H1 (cell line): ENCODE measurements around the gene KCNQ1. TPM values are rescaled to one million over a fixed set of nuclear protein-coding genes. Genes with fewer than 3 reads are reported as not detected.

Source experiments
- CTCF ChIA-PET: fragments of 300-600 bp; sonication (Branson Sonifier 250); formaldehyde crosslinking; loops from one replicate; lab custom pipeline; 2021; ENCODE audit not compliant: partially characterized antibody; lab: Charles Lee
- POLR2A ChIA-PET: fragments of 300-600 bp; sonication (Branson Sonifier 250); formaldehyde crosslinking; loops from one replicate; lab custom pipeline; 2021; ENCODE audit warnings: inconsistent platforms; ENCODE audit not compliant: partially characterized antibody; lab: Charles Lee
- DNase-seq, 2 experiments: peaks; one replicate each; pipeline versions ENCODE4 v3.0.0 to v3.0.0-alpha.2; 2010 to 2022; ENCODE audit warnings: low spot score in 2 of 2, low read depth in 1 of 2, mixed read lengths in 1 of 2
- FAIRE-seq: peaks from 2 replicates; lab custom pipeline; 2011; peaks lifted over from hg19 to GRCh38; lab: Jason Lieb, UNC
- H2AFZ ChIP-seq: 2 replicates; pipeline ENCODE4 v1.8.1; 2012; ENCODE audit warnings: low read length, inconsistent platforms
- H2AK5ac ChIP-seq: 2 replicates; pipeline ENCODE4 v1.6.1; 2013; ENCODE audit warnings: low read depth, low read length
- H2BK120ac ChIP-seq: replicated peaks from 2 replicates; pipeline ENCODE3; 2013; ENCODE audit warnings: low read depth, low read length, inconsistent platforms
- H2BK12ac ChIP-seq: 2 replicates; pipeline ENCODE4 v1.6.1; 2013; ENCODE audit warnings: low read depth, low read length
- H2BK15ac ChIP-seq: 2 replicates; pipeline ENCODE4 v1.6.1; 2013; ENCODE audit warnings: low read length
- H2BK20ac ChIP-seq: 2 replicates; pipeline ENCODE4 v1.6.1; 2013; ENCODE audit warnings: low read length
- H2BK5ac ChIP-seq: 2 replicates; pipeline ENCODE4 v1.6.1; 2013; ENCODE audit warnings: low read depth, low read length
- H3K14ac ChIP-seq: 2 replicates; pipeline ENCODE4 v1.6.1; 2013; ENCODE audit warnings: inconsistent platforms; ENCODE audit not compliant: insufficient read length
- H3K18ac ChIP-seq: 2 replicates; pipeline ENCODE4 v1.6.1; 2013; ENCODE audit warnings: low read length; ENCODE audit errors: extremely low read depth
- H3K23ac ChIP-seq: 2 replicates; pipeline ENCODE4 v1.6.1; 2013; ENCODE audit warnings: inconsistent platforms; ENCODE audit not compliant: insufficient read length
- H3K23me2 ChIP-seq: 2 replicates; pipeline ENCODE4 v1.6.1; 2013; ENCODE audit warnings: low read depth, low read length
- H3K27ac ChIP-seq: 2 replicates; pipeline ENCODE4 v1.6.1; 2011; ENCODE audit warnings: low read depth, low read length, inconsistent platforms
- H3K27me3 ChIP-seq, 4 experiments: replicated peaks in 1 of 4; 1 replicate in 1 of 4; 2 replicates in 3 of 4; pipeline versions ENCODE4 v1.6.1 to v1.8.1; 2011 to 2013; ENCODE audit warnings: low read length in 3 of 4, mild to moderate bottlenecking in 3 of 4, inconsistent platforms in 2 of 4, mixed read lengths in 2 of 4, moderate library complexity in 1 of 4; ENCODE audit not compliant: control insufficient read depth in 3 of 4, insufficient read depth in 3 of 4; ENCODE audit errors: extremely low read depth in 1 of 4
- H3K36me3 ChIP-seq, 4 experiments: 2 replicates each; pipeline versions ENCODE4 v1.6.1 to v1.8.1; 2011 to 2013; ENCODE audit warnings: mild to moderate bottlenecking in 4 of 4, low read length in 3 of 4, moderate library complexity in 2 of 4, control low read depth in 1 of 4, inconsistent platforms in 1 of 4; ENCODE audit not compliant: insufficient read depth in 4 of 4, control insufficient read depth in 2 of 4
- H3K4ac ChIP-seq: replicated peaks from 2 replicates; pipeline ENCODE3; 2013; ENCODE audit warnings: low read length, low read depth, mixed read lengths, inconsistent platforms; ENCODE audit not compliant: insufficient read length
- H3K4me1 ChIP-seq, 4 experiments: replicated peaks in 1 of 4; 1 replicate in 1 of 4; 2 replicates in 3 of 4; pipeline versions ENCODE4 v1.6.1 to v1.8.1; 2011 to 2013; ENCODE audit warnings: low read length in 3 of 4, inconsistent platforms in 2 of 4, mixed read lengths in 1 of 4; ENCODE audit not compliant: insufficient read depth in 4 of 4, control insufficient read depth in 3 of 4
- H3K4me2 ChIP-seq, 2 experiments: 2 replicates each; pipeline versions ENCODE4 v1.6.1 to v1.8.1; 2011 to 2013; ENCODE audit warnings: low read depth in 2 of 2, low read length in 2 of 2, control low read depth in 1 of 2, inconsistent platforms in 1 of 2, mild to moderate bottlenecking in 1 of 2; ENCODE audit not compliant: insufficient read depth in 1 of 2
- H3K4me3 ChIP-seq, 4 experiments: fragments of 200-600, 300-600 bp in 1 of 4; sonication (generic), shearing (Covaris generic), sonication (Bioruptor Twin) in 1 of 4; 2 replicates each; pipeline versions ENCODE4 v1.5.1 to v1.8.1; 2011 to 2016; ENCODE audit warnings: low read length in 4 of 4, low read depth in 3 of 4, control low read depth in 2 of 4, inconsistent platforms in 2 of 4, mild to moderate bottlenecking in 2 of 4, mixed read lengths in 1 of 4, moderate library complexity in 1 of 4; ENCODE audit not compliant: insufficient read depth in 2 of 4; ENCODE audit errors: extremely low read depth in 1 of 4
- H3K56ac ChIP-seq: replicated peaks from 2 replicates; pipeline ENCODE3; 2013; ENCODE audit warnings: low read depth, mild to moderate bottlenecking, mixed read lengths, low read length, inconsistent platforms; ENCODE audit not compliant: insufficient read length
- H3K79me1 ChIP-seq: 2 replicates; pipeline ENCODE4 v1.6.1; 2013; ENCODE audit warnings: low read depth, low read length, control low read depth
- H3K79me2 ChIP-seq, 2 experiments: 2 replicates each; pipeline versions ENCODE4 v1.6.1 to v1.8.1; 2012 to 2013; ENCODE audit warnings: low read length in 2 of 2, mild to moderate bottlenecking in 2 of 2, inconsistent platforms in 1 of 2; ENCODE audit not compliant: insufficient read depth in 2 of 2, control insufficient read depth in 1 of 2
- H3K9ac ChIP-seq, 4 experiments: replicated peaks in 1 of 4; 1 replicate in 1 of 4; 2 replicates in 3 of 4; pipeline versions ENCODE4 v1.6.1 to v1.8.1; 2011 to 2013; ENCODE audit warnings: low read depth in 3 of 4, low read length in 3 of 4, control low read depth in 2 of 4, mild to moderate bottlenecking in 2 of 4, moderate library complexity in 2 of 4, inconsistent platforms in 1 of 4; ENCODE audit errors: extremely low read depth in 1 of 4
- H3K9me3 ChIP-seq, 2 experiments: 2 replicates each; pipeline versions ENCODE4 v1.6.1 to v1.8.1; 2012 to 2013; ENCODE audit warnings: mild to moderate bottlenecking in 2 of 2, moderate library complexity in 2 of 2, control low read depth in 1 of 2, inconsistent platforms in 1 of 2, low read depth in 1 of 2, low read length in 1 of 2, mixed read lengths in 1 of 2; ENCODE audit not compliant: insufficient read depth in 2 of 2
- H4K20me1 ChIP-seq, 2 experiments: replicated peaks in 1 of 2; 2 replicates each; pipeline versions ENCODE3 to v1.8.1; 2011 to 2013; ENCODE audit warnings: inconsistent platforms in 2 of 2, low read length in 2 of 2, mild to moderate bottlenecking in 1 of 2; ENCODE audit not compliant: insufficient read depth in 2 of 2, control insufficient read depth in 1 of 2
- H4K5ac ChIP-seq: 2 replicates; pipeline ENCODE4 v1.6.1; 2013; ENCODE audit warnings: low read length, low read depth, mixed read lengths, inconsistent platforms; ENCODE audit not compliant: insufficient read length
- H4K8ac ChIP-seq: 2 replicates; pipeline ENCODE4 v1.8.0; 2013; ENCODE audit warnings: mild to moderate bottlenecking, moderate library complexity, low read length, inconsistent platforms; ENCODE audit not compliant: insufficient read depth; ENCODE audit errors: extremely low read depth
- H4K91ac ChIP-seq: replicated peaks from 2 replicates; pipeline ENCODE3; 2013; ENCODE audit warnings: low read length, mixed read lengths, inconsistent platforms; ENCODE audit not compliant: insufficient read length
- BACH1 ChIP-seq: IDR thresholded peaks from 2 replicates; pipeline ENCODE4 v1.6.1; 2012; ENCODE audit warnings: low read length, improper control_type of control experiment
- BCL11A ChIP-seq, 2 experiments: IDR thresholded peaks; one replicate each; pipeline ENCODE4 v1.6.1; 2011; ENCODE audit warnings: low read depth in 2 of 2, low read length in 2 of 2, mild to moderate bottlenecking in 2 of 2
- CHD2 ChIP-seq: IDR thresholded peaks from 2 replicates; pipeline ENCODE4 v1.6.1; 2012; ENCODE audit warnings: low read length, improper control_type of control experiment
- JUN ChIP-seq: IDR thresholded peaks from 2 replicates; pipeline ENCODE4 v1.6.1; 2011; ENCODE audit warnings: low read depth, mild to moderate bottlenecking, improper control_type of control experiment, low read length
- MAX ChIP-seq: IDR thresholded peaks from 2 replicates; pipeline ENCODE4 v1.6.1; 2012; ENCODE audit warnings: inconsistent platforms
- POU5F1 ChIP-seq: IDR thresholded peaks from 2 replicates; pipeline ENCODE4 v1.6.1; 2011; ENCODE audit warnings: low read depth, mild to moderate bottlenecking, low read length, moderate library complexity
- RBBP5 ChIP-seq: IDR thresholded peaks from 2 replicates; pipeline ENCODE4 v1.7.1; 2012; ENCODE audit warnings: low read depth, mild to moderate bottlenecking, inconsistent platforms, low read length, moderate library complexity, borderline replicate concordance
- RXRA ChIP-seq: IDR thresholded peaks from 2 replicates; pipeline ENCODE4 v1.6.1; 2011; ENCODE audit warnings: low read depth, mild to moderate bottlenecking, low read length, moderate library complexity; ENCODE audit not compliant: insufficient read depth
- SIRT6 ChIP-seq: IDR thresholded peaks from one replicate; pipeline ENCODE4 v1.7.1; 2012; ENCODE audit warnings: low read length, inconsistent platforms
- SIX5 ChIP-seq: IDR thresholded peaks from 2 replicates; pipeline ENCODE4 v1.6.1; 2011; ENCODE audit warnings: mild to moderate bottlenecking, low read depth, low read length
- SP1 ChIP-seq: IDR thresholded peaks from 2 replicates; pipeline ENCODE4 v1.6.1; 2011; ENCODE audit warnings: low read depth, low read length
- SUZ12 ChIP-seq: fragments of 200-600 bp; sonication (generic); IDR thresholded peaks from 2 replicates; pipeline ENCODE4 v1.6.1; 2012; ENCODE audit warnings: mild to moderate bottlenecking, inconsistent platforms, low read length, moderate library complexity, mixed read lengths
- TAF7 ChIP-seq: optimal IDR thresholded peaks from 2 replicates; pipeline ENCODE3; 2011; ENCODE audit warnings: low read depth, mild to moderate bottlenecking, inconsistent platforms, low read length, moderate library complexity, borderline replicate concordance
- YY1 ChIP-seq: IDR thresholded peaks from 2 replicates; pipeline ENCODE4 v1.6.1; 2011; ENCODE audit warnings: low read depth, mild to moderate bottlenecking, low read length
- ZNF274 ChIP-seq: IDR thresholded peaks from 2 replicates; pipeline ENCODE4 v1.7.0; 2012; ENCODE audit warnings: low read length, borderline replicate concordance; ENCODE audit errors: extremely low read depth
- WGBS, 2 experiments: shearing (Covaris generic) in 1 of 2; methylation state at CpG; one replicate each; pipeline versions ENCODE4 v1.1.6 to v1.1.7; 2013 to 2015; ENCODE audit warnings: low lambda C conversion rate in 2 of 2, mixed read lengths in 2 of 2, inconsistent platforms in 1 of 2, low coverage in 1 of 2, missing lambda C conversion rate in 1 of 2; ENCODE audit not compliant: insufficient replicate concordance in 2 of 2, insufficient coverage in 1 of 2, insufficient read length in 1 of 2; ENCODE audit errors: extremely low coverage in 1 of 2, missing lambda C conversion rate in 1 of 2; 5-methylcytosine and 5-hydroxymethylcytosine counted together
- polyA plus RNA-seq, 7 experiments: library from polyadenylated mRNA; depleted of rRNA in 3 of 7; stranded (reverse) in 5 of 7; unstranded in 2 of 7; fragments of >200 nt in 5 of 7; fragments of 200-250 nt in 2 of 7; gene quantifications; 1 replicate in 5 of 7; 2 replicates in 1 of 7; 4 replicates in 1 of 7; pipeline versions ENCODE4 v1.2.1 to v1.2.3, GENCODE V29; 2011 to 2013; ENCODE audit warnings: missing spikeins in 2 of 7, mixed read lengths in 2 of 7
- total RNA-seq: library from RNA; stranded (reverse); fragmentation: NEBNext Ultra II Directional; extraction: Animal tissue kit (Norgen Biotek cat#: 25700); gene quantifications from 2 replicates; pipeline ENCODE4 v1.2.1, GENCODE V29; 2021

The KCNQ1 gene
- total and polyA plus RNA-seq, 2 of the 8 experiments (the other 6 are each of a cell fraction or from before 2014, with no cell fraction given) = 1.9 to 2.0 TPM

- no peak overlapping the region for H4K91ac ChIP-seq
- no peak overlapping the region for H4K5ac ChIP-seq
- peaks cover 0 to 48% (median 28%) of the 10 kb centered on the region in 4 experiments; a peak in 6 of 7 replicates for H3K27me3 ChIP-seq
- H2AK5ac ChIP-seq = no peak overlapping the region
- no peak overlapping the region for H2BK5ac ChIP-seq
- DNase-seq = no peak
- no peak overlapping the region for H3K4ac ChIP-seq
- H2BK20ac ChIP-seq = no peak overlapping the region
- no peak overlapping the region for H3K14ac ChIP-seq
- ChIA-PET POLR2A (interaction anchor here (0.7 kb wide), 1 partner anchor 78 kb away, joined by 3 read pairs; no protein-coding TSS in a partner anchor), CTCF (interaction anchor here (0.7 to 2.1 kb wide), 4 partner anchors 137 to 217 kb away, joined by 3 to 5 read pairs (median 4); no protein-coding TSS in a partner anchor)
- H2BK120ac ChIP-seq = no peak overlapping the region
- no peak overlapping the region for H2BK15ac ChIP-seq
- H3K4me1 ChIP-seq = no peaks in the 10 kb centered on the region
- H3K9me3 ChIP-seq = no peaks in the 10 kb centered on the region; a peak in 2 of 4 replicates
- H3K23ac ChIP-seq = no peak overlapping the region
- H3K23me2 ChIP-seq = no peaks in the 10 kb centered on the region; the same call in 1 of the 2 replicates
- H3K9ac ChIP-seq = no peak overlapping the region
- H4K8ac ChIP-seq = no peak overlapping the region
- no peak overlapping the region for H2BK12ac ChIP-seq
- H3K79me1 ChIP-seq = no peaks in the 10 kb centered on the region
- H3K36me3 ChIP-seq = no peaks in the 10 kb centered on the region
- FAIRE-seq = no peak
- H4K20me1 ChIP-seq = no peaks in the 10 kb centered on the region
- WGBS, 2 experiments = 87% methylated on average over 9 of the region's 9 CpGs; no CpG with 5 or more reads in 1 of the 2 experiments
- no peak overlapping the region for H3K4me2 ChIP-seq
- no peak overlapping the region for H3K18ac ChIP-seq
- no peak overlapping the region for H3K56ac ChIP-seq
- H2AFZ ChIP-seq = no peak overlapping the region
- H3K27ac ChIP-seq = no peak overlapping the region
- H3K79me2 ChIP-seq = no peaks in the 10 kb centered on the region
- no peak overlapping the region for H3K4me3 ChIP-seq
- TF ChIP-seq YY1 (no peak), BACH1 (no peak), CHD2 (no peak), SUZ12 (no peak), SIRT6 (no peak), SP1 (no peak), TAF7 (no peak), RBBP5 (no peak), POU5F1 (no peak), BCL11A (IDR thresholded peaks at IDR 0.05; ENCODE audit: low read depth in 2 of 2, low read length in 2 of 2) (no peak), JUN (no peak), SIX5 (no peak), RXRA (no peak), ZNF274 (no peak), MAX (no peak)
These were observed 305.4 kb downstream of the KCNQ1 start for GRCh38 chr11:2750101-2750681.
